Chondrocyte (in vitro differentiated cells): ENCODE measurements around the gene NINL. TPM values are rescaled to one million over a fixed set of nuclear protein-coding genes. Genes with fewer than 3 reads are reported as not detected.
A peak's percentile ranks its signal among the peaks of the same experiment; 100 is the strongest.

Experiments used
- DNase-seq: peaks from one replicate; pipeline ENCODE4 v3.0.0; 2021; ENCODE audit warnings: mixed read lengths, low spot score
- H3K27ac Mint-ChIP-seq: one replicate; pipeline ENCODE4 v1.8.0; 2021; ENCODE audit warnings: mild to moderate bottlenecking, moderate library complexity, mixed read lengths; ENCODE audit not compliant: unreplicated experiment
- H3K27me3 Mint-ChIP-seq: 2 replicates; pipeline ENCODE4 v1.8.0; 2021; ENCODE audit warnings: low read depth, mixed read lengths
- H3K36me3 Mint-ChIP-seq: 2 replicates; pipeline ENCODE4 v1.8.0; 2021; ENCODE audit warnings: low read depth, mixed read lengths
- H3K4me1 Mint-ChIP-seq: 2 replicates; pipeline ENCODE4 v1.8.0; 2021; ENCODE audit warnings: low read depth, mild to moderate bottlenecking, mixed read lengths
- H3K4me3 Mint-ChIP-seq: one replicate; pipeline ENCODE4 v1.8.0; 2021; ENCODE audit warnings: mild to moderate bottlenecking, moderate library complexity, mixed read lengths; ENCODE audit not compliant: unreplicated experiment
- H3K9me3 Mint-ChIP-seq: 2 replicates; pipeline ENCODE4 v1.8.0; 2021; ENCODE audit warnings: low read depth, mixed read lengths
- total RNA-seq: library from RNA; stranded (reverse); gene quantifications from 3 replicates; pipeline ENCODE4 v1.2.1, GENCODE V29; 2021
- TF ChIP-seq, protein P1 (sequence below): fragments of 200-600 bp; sonication (generic); IDR thresholded peaks from 2 replicates; pipeline ENCODE4 v1.5.0; 2021; ENCODE audit warnings: antibody characterized with exemption, mild to moderate bottlenecking, moderate library complexity

NINL gene
- total RNA-seq, 1 donor from 2014 or later: 10.6 TPM

DNA sequence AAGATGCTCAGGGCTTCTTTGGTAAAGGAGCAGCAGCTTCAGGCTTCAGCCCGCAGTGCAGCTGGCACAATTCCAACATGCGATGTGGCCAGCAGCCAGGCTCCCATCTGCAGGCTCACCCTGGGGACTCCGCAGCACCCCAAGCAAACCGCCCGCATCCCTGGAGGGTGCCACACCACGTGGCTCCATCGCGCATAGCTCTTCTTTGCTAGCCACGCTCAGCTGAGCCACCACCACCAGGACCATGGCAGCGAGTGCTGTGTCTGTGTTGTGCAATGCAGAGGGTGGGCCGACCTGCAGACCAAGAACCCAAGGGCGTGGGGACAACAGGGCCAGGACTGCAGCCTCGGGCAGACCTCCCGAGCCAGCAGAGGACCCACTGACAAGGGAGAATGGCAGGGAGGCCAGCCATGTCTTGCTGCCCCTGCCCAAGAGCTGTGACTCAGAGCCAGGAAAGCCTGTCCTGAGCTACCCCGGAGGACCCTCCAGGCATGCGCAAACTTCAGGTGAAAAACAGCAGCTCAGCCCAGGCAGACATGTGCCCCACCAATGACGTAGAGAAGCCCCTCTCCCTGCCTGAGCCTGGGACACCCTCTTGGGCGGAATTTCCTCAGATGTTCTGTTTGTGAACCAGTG lies 90.0 kb downstream of the NINL start:
- Mint-ChIP-seq H3K27ac (no peak overlapping the region), H3K27me3 (no peaks in the 10 kb centered on the region), H3K36me3 (peaks cover 2% of the 10 kb centered on the region), H3K4me3 (no peak overlapping the region), H3K4me1 (no peaks in the 10 kb centered on the region), H3K9me3 (no peaks in the 10 kb centered on the region)
- DNase-seq: no peak
- TF ChIP-seq, protein P1, sequence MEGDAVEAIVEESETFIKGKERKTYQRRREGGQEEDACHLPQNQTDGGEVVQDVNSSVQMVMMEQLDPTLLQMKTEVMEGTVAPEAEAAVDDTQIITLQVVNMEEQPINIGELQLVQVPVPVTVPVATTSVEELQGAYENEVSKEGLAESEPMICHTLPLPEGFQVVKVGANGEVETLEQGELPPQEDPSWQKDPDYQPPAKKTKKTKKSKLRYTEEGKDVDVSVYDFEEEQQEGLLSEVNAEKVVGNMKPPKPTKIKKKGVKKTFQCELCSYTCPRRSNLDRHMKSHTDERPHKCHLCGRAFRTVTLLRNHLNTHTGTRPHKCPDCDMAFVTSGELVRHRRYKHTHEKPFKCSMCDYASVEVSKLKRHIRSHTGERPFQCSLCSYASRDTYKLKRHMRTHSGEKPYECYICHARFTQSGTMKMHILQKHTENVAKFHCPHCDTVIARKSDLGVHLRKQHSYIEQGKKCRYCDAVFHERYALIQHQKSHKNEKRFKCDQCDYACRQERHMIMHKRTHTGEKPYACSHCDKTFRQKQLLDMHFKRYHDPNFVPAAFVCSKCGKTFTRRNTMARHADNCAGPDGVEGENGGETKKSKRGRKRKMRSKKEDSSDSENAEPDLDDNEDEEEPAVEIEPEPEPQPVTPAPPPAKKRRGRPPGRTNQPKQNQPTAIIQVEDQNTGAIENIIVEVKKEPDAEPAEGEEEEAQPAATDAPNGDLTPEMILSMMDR: no peak

DNA sequence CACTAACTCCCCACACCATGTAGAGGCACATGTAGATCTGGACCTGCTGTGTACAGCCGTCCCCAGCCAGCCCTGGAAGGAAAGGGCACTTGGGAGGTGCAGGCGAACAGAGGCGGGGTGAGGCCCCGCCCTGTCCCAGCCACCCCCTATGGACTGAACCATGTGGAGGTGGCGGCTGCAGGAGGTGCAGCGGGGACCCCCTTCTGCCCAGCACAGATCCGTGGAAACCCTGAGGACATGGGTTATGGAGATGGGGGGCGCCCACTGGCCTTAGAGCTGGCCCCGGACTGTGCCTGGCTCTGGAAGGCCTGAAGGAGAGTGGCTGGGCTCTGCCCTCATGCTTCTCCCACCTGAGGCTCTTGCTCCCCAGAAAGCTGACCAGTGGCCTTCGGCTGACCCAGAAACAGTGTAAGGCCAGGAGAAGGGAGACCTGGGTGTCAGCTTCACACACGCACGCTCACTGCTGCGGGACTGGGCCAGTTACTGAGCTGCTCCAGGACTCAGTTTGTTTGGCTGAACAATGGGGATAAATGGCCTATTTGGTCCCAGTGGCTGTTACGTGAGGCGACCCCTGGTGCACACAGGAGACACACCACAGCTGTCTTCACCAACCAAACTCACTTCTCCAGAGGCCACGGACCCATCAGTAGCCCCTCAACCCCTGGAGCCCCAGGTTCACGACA lies 90.7 kb downstream of the NINL start:
- Mint-ChIP-seq H3K9me3 (no peaks in the 10 kb centered on the region), H3K27ac (no peak overlapping the region), H3K4me1 (no peaks in the 10 kb centered on the region), H3K36me3 (peaks cover 2% of the 10 kb centered on the region), H3K4me3 (no peak overlapping the region), H3K27me3 (no peaks in the 10 kb centered on the region)
- TF ChIP-seq, protein P1: no peak
- no peak for DNase-seq

DNA sequence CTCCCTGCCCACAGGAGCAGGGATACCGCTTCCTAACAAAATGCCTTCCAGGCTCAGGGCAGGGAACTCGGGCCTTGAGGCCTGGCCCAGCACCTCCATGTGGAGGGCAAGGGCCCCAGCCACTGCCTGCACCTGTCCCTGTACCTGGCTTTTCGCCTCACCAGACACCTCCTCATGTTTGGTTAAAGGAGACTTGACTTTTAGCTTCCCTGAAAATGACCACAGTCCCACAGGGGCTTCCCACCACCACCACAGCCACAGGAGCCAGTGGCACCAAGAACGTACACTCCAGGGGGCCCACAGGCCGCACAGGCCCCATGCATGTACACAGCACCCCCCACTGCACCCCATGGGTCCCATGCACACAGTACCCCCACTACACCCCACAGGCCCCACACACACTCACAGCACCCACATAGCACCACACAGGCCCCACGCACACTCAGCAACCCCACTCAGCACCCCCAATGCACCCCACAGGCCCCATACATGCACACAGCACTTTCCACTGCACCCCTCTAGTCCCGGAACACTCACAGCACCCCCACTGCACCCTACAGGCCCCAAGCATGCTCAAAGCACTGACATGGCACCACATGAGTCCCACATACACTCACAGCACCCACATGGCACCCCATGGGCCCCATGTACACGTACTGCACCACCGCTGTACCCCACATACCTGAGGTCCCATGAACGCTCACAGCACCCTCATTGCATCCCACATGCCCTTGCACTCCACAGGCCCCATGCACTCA lies 91.4 kb downstream of the NINL start:
- Mint-ChIP-seq H3K9me3 (no peaks in the 10 kb centered on the region), H3K4me3 (no peak overlapping the region), H3K27me3 (no peaks in the 10 kb centered on the region), H3K27ac (no peak overlapping the region), H3K4me1 (no peaks in the 10 kb centered on the region), H3K36me3 (peaks cover 3% of the 10 kb centered on the region)
- TF ChIP-seq, protein P1: no peak
- no peak for DNase-seq

DNA sequence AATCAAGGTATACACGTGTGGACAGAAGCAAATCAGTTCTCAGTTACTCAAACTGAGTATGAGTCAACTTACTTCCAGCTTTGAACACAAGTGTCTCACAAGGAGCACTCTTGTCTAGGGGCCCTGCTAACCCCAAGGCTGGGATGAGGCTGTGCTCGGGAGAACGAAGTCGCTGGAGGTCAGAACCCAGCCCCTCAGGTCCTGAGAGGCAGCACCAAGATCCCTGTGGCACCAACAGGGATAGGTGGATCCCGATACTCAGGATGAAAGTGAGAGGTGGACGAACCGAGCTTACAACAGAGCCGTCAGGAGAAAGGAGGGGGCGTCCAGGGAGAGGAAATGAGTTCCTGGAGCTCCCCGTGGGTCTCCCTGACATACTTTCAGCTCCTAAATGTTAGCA lies 92.2 kb downstream of the NINL start:
- Mint-ChIP-seq H3K27ac (no peak overlapping the region), H3K27me3 (no peaks in the 10 kb centered on the region), H3K36me3 (peaks cover 7% of the 10 kb centered on the region), H3K4me3 (no peak overlapping the region), H3K9me3 (no peaks in the 10 kb centered on the region), H3K4me1 (no peaks in the 10 kb centered on the region)
- TF ChIP-seq, protein P1: no peak
- no peak for DNase-seq

DNA sequence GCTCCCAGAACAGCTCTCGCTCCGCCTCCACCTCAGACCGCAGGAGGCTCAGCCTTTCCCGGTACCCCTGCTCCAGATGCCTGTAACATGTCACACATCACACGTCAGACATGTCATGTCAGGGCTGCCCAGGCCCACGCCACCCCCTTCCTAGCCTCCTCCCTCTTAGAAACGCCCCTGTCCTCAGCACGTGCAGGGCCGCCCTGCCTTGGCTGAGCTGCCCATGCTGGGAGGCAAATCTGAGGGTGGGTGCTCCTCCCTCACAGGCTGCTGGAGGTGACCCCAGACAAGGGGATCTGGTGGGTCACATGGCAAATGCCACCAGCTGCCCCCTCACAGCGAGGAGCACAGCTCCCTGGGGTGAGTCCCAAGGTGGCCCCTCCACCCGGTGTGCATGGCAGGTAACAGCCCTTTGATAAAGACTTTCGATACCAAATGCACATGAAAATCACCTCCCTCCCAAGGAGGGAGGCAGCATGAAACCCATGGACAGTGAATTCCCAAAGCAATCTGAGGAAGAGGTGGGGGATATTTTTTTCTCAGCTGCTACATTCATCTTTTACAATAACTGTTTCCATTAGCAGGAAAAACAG lies 93.8 kb downstream of the NINL start:
- H3K36me3 Mint-ChIP-seq: peaks cover 5% of the 10 kb centered on the region
- TF ChIP-seq, protein P1: no peak
- H3K27ac Mint-ChIP-seq: no peak overlapping the region
- no peaks in the 10 kb centered on the region for H3K27me3 Mint-ChIP-seq
- H3K9me3 Mint-ChIP-seq: no peaks in the 10 kb centered on the region
- no peak overlapping the region for H3K4me3 Mint-ChIP-seq
- peaks cover 2% of the 10 kb centered on the region for H3K4me1 Mint-ChIP-seq
- DNase-seq: peak; percentile 89
